Panc1 (cell line): ENCODE results near the gene PPP1R9A.

Experiments
- CTCF ChIP-seq: fragments of 450-650 bp; IDR thresholded peaks from 2 replicates; pipeline ENCODE4 v1.5.1; 2017; ENCODE audit warnings: mild to moderate bottlenecking
- POLR2AphosphoS5 ChIP-seq: IDR thresholded peaks from 2 replicates; pipeline ENCODE4 v1.6.1; 2012; ENCODE audit warnings: mild to moderate bottlenecking, low read depth, low read length, moderate library complexity

GRCh38 chr7:94923412-94923811, 16.0 kb downstream of the PPP1R9A start:
- TF ChIP-seq CTCF (no peak), POLR2AphosphoS5 (no peak)
